T1000 (cell line): Measurements from ENCODE around the gene NINJ2.

ENCODE experiments used
- DNase-seq: peaks from one replicate; lab custom pipeline; 2025; ENCODE audit warnings: mixed read lengths; lab: John Stamatoyannopoulos, UW

The NINJ2 gene

DNA sequence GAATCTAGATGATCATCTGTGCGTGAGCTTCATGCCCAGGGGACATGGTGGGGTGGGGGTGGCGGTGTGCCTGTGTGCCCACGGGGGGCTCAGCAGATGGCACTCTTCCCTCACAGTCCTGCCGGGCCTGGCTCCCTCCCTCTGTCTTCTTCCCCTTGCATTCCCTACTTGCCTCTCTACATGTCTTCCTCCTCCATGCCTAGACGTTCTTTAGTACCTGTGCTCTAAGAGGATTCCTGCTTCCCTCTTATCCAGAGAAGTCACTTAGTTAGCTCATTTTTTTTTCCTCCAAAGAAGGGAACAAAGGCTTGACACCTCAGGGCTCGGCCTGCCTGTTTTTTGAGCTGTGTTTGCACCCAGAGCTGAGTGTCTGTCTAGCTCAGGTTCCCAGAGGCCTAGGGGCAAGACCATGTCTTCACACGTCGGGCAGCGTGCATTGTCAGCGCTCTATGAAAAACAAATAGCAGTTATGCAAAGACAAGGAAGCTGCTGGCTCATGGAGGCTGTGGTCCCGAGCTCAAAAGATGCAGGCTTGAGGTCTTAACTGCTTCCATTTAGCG is 48.8 kb downstream of the NINJ2 start:
- DNase-seq: no peak

DNA sequence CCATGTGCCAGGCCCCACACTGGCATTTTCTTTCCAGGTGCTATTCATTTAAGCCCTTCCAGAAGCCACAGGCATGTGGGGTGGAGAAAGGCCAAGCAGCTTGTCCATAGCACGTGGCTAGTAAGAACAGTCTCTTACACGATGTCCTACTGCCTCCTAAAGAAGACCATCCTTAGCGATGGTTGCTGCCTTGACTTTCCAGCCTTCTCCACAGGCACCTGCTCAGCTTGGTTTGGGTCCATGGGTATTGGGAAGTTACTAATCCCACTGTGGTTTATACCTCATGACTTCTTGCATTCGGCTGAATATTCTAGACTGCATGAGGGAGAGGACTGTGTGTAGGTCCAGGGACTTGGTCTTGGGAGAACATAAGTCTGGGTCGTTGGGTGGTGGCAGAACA is 49.2 kb downstream of the NINJ2 start:
- no peak for DNase-seq

DNA sequence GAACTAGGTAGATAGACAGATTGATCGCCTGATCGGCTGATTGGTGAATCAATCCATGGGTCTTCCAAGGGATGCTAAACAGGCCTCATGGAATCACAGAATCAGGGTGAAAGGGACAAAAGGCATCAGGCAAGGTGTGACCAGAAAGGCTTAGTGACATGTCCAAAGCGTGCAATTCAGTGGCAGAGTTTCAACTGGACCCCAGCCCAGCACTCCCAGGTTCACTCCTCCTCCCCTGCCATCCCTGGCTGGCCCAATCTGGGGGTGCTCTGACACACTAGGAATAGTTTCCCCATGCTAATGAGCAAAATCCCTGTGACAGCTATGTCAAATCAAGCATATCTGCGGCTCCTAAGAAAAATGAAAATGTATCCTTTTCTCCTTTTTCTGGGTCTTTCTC is 50.4 kb downstream of the NINJ2 start:
- no peak for DNase-seq

DNA sequence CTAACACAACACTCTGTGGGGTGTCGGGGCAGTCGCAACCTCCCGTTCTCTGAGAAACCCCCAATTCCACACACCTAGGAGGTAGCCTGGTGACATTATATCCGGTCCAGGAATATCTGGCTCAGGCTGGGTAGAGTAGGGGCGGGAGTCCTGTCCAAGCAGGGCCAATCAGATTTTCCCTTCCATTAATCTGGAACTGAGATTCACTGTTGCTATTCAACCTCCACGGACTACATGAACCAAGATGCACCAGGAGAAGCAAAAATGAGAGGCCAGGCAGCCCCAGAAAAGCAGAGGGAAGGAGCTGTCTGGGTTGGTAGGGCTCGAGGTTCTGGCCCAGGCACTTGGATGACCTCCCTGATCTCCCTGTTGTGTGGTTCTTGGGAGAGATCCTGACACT is 51.0 kb downstream of the NINJ2 start:
- DNase-seq: no peak

DNA sequence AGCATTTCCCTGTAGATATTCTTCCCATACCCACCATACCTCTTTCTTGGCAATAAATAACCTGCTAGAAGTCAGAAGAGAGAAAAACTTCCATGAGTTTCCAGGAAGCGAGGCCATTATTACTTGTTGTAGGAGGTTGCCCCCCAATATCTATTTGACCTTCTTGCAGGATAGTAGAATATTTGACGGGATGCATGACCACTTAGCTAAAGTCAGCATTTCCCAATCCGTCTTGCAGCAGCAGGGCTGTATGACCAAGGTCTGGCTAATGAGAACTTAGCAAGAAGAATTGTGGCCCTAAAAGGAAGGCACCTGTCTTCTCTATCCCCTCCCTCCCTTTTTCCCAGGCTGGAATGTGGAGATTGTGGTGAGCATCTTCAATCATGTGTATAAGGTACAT is 51.5 kb downstream of the NINJ2 start:
- no peak for DNase-seq

DNA sequence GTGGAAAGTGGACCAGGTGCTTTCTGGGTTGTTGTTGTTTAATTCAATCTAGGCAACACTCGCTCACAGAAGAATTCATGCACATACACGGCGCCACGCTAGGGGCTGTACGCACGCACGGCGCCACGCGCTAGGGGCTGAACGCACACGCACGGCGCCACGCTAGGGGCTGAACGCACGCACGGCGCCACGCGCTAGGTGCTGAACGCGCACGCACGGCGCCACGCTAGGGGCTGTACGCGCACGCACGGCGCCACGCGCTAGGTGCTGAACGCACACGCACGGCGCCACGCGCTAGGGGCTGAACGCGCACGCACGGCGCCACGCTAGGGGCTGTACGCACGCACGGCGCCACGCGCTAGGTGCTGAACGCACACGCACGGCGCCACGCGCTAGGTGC is 54.3 kb downstream of the NINJ2 start:
- DNase-seq: no peak

DNA sequence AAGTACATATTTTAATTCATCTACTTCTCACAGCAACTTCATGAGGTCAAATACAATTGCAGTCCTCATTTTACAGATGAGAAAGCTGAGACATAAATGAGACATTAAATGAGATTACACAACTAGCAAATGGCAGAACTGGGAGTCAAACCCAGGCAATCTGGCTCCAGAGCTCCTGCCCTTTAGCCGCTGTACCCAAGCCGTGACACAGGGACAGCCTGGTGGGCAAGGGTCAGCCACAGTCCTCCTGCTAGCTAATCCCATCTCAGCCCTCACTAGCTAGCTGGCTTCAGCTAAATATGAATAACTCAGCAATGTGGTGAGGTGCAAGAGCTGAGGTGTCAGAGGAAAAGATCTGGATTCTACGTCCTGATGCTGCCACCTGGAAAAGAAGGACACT is 54.8 kb downstream of the NINJ2 start:
- no peak for DNase-seq

DNA sequence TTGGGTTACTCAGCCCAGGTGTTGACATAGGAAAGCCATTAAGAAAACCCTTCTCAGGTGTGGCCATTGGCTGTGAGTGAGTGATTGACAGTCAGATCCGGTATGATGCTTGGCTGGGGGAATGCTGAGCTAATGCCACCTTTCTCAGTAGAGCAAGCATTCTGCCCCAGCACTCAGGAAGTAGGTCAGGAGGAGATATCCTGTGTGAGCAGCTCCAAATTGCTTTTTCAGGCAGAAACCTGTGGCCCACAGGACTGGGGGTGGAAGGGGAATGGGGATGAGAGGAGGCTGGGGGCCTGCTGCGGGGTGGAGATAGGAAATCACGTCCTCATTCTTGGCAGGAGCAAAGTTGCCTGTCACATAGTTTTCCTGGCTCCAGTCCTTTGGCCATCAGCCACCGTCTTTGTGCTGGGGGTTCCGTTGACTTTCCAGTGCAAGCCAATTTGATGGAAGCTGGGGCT is 55.7 kb downstream of the NINJ2 start:
- no peak for DNase-seq

DNA sequence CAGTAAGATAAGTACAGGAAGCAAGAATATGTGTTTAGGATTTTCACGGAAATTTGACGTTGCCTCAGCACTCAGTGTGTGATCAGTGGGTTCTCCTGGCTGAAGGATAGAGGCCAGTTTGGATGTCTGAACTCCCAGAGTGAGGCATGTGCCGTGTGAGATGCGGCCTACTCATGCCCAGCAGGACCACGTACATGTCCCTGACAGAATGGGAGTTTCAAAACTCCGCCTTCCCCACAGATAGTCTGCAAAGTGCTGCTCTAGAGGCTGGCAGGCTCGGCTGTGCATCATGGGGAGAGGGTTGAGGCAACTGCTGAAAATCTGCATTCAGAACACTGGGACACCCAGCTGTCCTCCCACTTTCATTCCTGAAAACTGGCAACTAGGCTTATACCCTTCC is 58.3 kb downstream of the NINJ2 start:
- DNase-seq: no peak

DNA sequence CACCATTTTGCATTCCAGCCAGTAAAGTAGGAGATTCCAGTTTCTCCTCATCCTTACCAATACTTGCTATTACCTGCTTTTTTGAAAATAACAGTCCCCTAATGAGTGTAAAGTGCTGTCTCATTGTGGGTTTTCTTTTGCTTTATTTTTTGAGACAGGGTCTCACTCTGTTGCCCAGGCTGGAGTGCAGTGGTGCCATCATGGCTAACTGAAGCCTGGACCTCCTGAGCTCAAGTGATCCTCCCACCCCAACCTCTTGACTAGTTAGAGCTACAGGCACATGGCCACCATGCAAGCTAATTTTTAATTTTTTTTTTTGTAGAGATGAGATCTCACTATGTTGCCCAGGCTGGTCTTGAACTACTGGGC is 60.6 kb downstream of the NINJ2 start:
- no peak for DNase-seq

DNA sequence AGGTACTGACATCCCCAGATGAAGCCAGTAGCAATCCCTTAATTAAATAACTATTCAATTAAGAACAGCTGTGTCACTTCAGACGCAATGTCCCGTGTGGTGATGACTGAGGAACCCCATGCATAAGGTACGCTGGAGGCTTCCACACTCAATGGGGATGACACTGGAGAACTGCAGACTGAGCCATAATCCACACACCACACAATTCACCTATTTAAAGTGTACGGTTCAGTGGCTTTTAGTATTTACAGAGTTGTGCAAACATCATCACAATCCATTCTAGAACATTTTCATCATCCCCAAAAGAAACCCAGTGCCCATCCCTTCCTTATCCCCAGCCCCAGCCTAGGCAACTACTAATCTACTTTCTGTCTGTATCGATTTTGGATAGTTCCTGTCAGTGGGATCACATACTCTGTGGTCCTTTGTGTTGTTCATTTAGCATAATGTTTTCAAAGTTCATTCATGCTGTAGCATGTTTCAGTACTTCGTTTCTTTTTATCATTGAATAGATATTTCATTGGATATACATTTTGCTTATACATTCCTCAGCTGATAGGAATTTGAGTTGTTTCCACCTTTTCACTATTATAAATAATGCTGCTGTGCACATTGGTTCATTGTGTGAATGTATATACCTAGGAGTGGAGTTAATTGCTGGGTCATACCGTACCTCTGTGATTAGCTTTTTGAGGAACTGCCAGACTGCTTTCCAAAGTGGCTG is 61.1 kb downstream of the NINJ2 start:
- no peak for DNase-seq

DNA sequence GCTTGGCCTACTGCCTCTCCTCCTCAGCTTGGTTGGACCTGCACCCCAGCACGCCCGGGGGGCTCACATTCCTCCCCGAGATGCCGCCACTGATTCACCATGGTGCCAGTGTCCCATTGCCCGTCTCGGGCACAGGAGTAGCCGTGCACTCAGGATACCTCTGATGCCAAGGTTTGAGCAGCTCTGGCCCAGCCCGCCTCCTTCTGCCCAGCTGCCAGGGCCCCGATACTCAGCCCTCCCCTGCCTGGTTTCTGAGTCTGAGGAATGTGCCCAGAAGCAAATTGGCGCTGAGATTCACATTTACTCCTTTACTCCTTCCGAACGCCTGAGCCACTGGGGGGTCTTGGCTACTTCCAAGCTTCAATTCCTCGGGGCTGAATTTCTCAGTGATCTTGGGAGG is 63.5 kb downstream of the NINJ2 start:
- no peak for DNase-seq

DNA sequence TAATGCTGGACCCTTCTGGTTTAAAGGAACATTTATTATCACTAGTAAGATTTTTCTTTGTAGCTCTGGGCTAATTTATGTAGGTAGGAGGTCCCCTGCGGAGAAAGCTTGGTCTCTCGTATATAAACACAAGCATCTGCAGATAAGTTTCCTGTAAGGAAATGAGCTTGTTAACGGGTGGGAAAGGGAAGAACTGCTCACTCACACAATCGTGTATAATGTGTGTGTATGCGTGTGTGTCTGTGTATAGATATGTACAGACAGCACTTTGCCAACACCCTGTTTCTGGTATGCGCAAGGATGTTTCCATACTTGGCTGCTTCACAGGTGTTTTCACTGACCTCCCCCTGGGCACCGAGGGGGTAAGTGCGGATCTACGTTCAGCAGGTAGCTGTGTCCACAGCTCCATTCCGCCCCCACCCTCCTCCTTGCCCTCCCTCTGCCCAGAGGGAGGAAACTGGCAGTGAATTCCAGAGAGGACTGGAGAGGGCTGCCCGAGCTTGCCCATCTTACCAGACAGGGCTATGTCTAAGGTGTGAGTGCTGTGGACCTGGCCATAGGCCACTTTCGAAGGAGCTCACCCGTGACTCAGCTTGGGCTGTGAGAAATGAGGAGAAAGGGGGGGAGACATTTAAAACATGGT is 65.2 kb downstream of the NINJ2 start:
- DNase-seq: no peak

DNA sequence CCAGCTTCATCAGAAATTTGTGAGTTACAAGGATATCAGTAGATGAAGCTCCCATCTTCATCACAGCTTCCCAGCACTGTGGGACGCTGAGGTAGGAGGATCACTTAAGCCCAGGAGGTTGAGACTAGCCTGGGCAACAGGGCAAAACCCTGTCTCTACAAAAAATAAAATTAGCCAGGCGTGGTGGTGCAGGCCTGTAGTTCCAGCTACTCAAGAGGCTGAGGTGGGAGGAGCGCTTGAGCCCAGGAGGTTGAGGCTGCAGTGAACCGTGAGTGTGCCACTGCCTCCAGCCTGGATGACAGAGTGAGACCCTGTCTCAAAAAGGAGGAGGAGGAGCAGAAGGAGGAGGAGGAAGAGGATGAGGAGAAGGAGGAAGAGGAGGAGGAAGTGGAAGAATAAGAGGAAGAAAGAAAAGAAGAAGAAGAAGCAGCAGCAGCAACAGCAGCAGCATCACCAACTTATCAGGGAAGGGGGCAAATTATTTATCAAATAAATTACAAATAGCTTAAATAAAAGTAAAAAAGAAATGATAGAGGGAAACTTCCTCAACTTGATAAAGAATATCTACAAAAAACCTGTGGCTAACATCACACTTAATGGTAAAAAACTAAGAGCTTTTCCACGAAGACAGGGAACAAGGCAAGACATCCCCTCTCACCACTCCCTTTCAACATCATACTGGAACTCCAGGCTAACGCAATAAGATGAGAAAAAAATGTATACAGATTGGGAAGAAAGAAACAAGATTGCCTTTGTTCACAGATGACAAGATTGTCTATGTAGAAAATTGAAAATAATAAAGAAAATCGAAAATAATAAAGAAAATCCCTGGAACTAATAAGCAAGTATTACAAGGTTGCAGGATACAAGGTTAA is 69.6 kb downstream of the NINJ2 start:
- no peak for DNase-seq

DNA sequence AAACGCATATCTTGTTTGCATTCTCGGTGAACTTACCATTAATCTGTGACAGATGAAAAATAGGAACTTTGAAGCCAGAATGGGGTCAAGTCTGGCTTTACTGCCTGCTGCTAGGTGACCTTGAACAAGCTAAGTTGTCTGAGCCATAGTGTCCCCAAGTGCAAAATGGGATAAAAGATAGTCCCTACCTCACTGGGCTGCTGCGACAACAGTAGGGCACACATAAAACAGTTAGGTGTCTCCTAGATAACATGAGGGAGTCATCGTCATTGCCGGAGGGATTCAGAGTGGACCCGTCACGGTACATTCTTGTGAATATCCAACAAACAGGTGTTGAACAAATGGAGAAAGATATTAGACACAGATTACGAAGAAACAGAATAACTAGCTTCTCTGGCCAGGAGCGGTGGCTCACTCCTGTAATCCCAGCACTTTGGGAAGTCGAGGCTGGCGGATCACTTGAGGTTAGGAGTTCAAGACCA is 71.2 kb downstream of the NINJ2 start:
- DNase-seq: no peak

DNA sequence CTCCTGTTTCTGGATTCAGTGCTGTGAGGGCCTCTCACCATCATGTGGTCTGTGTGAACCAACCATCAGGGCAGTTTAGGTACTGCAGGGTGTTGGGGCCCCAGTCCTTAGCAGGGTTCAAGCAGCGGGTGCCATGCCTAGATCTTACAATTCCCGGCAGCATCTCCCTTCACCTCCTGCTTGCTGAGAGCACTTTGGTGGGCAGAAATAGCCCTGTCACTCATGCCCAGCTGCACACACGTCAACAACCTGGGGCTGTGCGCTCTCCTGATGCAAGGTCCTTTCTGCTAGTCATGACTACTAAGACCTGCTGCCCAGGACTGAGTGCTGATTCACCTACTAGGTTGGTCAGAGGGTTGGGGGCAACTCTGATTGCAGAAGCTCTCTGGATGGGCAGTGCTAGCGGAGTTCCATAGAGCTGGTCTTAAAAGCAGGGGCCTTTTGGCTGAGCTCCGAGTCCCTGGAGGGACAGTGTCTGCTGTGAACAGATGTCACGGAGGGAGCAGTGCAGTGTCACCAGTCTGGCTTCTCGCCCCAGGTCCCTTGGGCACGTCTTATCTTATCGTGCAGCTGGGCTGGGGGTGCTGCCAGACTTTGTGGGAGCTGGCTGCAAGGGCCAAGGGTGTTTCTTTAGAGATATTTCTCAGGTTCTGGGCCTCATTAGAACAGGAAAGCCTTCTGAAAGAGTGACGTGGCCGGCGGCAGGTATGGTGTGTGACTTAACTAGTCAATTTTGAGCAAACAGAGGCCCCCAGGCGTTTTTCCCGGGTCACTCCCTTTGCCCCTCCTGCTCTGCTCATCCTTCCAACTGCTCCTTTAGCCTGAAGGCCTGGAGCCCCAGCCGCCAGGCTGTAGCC is 71.8 kb downstream of the NINJ2 start:
- no peak for DNase-seq

DNA sequence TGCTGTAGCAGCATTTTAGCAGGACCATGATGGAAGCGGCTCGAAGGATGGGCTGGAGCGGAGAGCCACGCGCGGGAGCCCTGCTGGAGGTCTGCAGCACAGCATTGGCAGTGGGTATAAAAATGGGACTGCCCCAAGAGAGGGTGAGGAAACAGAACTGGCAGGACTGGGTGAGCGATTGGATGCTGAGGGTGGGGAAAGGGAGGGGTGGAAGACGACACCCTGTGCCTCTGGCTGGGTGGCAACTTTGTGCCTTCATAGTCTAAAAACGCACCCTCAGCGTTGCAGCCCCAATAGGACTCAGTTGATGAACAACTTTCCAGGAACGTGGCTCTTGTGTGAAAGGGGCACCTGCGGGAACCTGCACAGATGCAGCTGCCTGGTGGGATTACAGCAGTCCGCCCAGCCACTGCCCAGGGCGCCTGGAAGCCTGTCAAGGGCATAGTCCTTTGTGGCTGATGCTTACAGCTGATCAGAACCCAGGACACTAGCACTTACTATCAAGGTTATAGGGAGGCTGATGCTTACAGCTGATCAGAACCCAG is 73.0 kb downstream of the NINJ2 start:
- DNase-seq: no peak

DNA sequence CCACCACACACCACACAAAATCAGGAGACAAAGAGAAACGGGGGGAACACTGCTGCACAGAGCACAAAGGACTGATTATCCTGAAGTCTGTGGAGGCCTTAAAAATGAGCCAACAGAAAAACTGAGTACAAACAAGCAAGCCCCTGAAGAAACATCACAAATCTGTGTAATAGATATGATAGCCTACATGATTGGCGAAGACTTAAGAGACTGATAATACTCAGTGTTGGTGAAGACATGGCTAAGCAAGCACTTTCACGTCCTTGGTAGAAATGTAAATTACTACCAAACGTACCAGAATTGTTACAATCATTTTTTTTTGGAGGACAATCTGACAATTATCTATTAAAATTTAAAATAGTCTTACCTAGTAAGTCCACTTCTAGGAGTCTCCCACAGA is 74.6 kb downstream of the NINJ2 start:
- no peak for DNase-seq

DNA sequence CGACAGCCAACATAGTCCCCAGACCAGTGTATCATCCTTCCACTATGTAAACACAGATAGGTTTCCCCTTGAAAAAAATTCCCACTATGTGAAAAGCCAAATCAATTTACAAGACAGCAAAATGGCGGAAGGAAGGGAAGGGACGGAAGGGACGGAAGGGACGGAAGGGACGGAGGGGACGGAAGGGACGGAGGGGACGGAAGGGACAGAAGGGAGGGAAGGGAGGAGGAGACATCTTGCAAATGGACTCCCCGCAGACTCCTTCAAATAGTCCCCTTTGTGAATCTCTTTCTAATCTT is 75.3 kb downstream of the NINJ2 start:
- no peak for DNase-seq

DNA sequence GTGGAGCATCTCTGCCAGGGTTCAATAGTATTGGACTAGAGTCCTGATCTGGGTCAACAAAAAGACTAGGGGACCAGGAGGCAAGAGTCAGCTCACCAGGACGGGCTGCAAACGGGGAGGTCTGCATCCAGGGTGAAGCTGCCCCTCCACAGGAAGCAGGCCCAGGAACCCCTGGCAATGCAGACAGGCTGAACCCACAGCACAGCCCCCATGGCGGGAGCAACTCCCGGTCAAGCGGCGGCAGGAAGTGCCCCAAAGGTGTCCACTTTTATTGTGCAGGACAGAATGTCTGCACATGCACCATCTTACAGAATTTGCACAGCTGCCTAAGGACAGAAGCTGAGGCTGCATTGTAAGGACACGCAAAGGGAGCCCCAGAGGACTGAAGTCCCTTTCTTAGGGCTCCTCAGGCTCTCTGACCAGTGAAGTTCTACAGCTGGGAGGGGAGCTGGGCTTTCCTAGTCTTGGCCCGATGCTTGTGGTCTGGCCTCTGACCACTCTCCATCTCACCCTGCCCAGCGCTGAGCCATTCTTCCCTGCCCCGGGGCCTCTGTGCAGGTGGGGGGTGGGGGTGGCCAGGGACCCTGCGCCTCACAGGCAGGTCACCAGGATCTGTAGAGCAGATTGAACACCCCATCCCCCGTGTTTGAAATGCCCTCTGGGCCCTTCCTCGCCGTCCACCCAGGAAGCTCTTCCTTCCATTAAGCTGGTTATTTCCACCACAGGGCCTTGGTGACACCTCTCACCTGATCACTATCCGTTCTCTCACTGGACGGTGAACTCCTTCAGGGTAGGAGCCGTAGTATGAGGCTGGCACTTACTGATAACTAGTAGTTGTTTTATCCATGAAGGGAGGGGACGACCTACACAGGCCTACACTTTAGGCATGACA is 75.9 kb downstream of the NINJ2 start:
- DNase-seq: no peak
